Pons (tissue), 1 donor: ENCODE results near the gene SLCO4A1.

Source experiments
- DNase-seq: peaks from one replicate; pipeline ENCODE4 v3.0.0-alpha.2; 2016; ENCODE audit warnings: low spot score

The SLCO4A1 gene

DNA sequence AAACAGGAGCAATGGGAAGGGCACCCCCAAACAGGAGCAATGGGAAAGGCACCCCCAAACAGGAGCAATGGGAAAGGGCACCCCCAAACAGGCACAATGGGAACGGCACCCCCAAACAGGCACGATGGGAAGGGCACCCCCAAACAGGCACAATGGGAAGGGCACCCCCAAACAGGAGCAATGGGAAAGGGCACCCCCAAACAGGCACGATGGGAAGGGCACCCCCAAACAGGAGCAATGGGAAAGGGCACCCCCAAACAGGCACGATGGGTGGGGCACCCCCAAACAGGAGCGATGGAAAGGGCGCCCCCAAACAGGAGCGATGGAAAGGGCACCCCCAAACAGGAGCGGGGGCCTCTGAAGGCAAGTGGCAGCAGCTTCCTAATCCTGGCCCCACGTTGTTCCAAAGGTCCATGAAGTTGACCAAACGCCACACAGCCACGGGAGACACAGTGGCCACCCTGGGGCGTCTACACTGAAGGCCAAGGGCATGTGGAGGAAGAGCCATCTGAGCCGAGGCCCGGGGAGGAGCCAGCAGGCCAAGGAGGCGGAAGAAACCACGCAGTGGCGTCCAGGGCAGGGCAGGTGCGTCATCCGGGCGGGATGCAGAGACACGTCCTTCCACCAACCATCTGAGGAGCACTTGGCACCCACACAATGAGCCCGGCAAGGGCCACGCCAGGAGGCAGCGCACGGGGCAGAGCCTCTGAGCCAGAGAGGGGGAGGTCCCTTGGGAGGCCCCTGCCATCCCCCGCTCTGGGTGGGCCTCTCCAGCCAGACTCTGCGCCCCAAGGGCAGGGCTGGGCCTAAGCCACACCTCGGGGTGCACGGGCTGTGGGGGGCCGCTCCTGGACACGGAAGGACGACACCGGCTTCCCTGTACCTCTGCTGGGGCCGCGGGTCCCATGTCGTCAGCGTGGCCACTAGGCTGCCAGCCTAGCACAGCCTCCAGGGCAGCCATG, 44.8 kb downstream of the SLCO4A1 start:
- DNase-seq, result no peak

DNA sequence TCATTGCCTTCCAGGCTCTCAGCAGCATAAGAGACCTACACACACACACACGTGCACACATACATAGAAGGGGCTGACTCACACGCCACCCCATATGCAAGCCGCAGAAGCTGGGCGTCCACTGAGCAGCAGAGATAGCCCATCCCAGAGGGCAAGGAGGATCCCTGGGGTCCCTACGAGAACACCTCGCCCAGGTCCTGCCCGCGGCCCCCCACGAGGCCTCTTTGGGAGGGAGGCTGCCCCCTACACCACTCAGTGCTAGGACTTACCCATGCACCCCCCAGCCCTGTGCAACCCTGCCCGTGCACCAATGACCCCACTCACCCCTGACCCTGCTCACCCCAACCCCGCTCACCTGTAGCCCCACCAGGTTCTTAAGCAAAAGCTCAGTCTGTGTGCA, 45.8 kb downstream of the SLCO4A1 start:
- DNase-seq, result no peak

DNA sequence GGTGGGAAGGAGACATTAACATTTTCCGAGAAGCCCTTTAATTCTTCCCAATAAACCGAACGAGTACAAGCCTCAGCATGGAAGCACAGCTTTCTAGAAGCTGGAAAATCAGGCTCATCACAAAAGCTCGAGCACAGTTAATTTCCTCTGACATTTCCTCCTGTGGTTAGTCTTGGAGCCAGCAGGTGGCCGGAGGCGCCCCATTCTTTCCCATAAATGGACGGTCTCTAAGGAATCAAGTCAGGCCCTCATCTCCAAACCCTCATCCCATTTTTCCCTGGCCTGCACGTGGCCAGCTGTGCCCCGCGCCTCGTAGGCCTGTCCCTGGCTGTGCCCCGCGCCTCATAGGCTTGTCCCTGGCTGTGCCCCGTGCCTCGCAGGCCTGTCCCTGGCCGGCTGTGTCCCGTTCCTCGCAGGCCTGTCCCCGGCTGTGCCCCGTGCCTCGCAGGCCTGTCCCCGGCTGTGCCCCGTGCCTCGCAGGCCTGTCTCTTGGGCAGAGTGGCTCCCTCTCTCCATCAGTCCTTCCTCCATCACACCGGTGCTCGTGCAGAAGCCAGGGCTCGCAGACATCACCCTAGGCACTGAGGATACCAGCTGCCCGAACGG, 46.7 kb downstream of the SLCO4A1 start:
- DNase-seq, result no peak

DNA sequence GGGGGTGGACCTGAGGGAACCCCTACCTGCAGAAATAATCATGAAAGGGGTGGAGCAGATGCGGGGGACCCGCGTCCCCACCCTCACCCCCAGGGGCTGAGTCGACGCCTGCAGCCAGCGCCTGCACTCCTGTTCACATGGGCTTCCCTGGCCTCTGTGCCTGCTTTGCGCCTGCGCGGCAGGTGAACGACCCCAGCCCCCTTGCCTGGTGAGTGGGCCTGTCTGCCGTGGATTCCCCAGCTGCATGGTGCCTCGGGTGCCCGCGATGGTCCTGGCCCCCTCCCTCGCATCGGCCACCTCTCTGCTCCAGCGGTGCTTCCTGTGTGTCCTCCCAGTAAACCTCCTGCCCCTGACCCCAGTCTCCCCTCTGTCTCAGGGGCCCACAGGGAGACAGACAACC, 47.6 kb downstream of the SLCO4A1 start:
- DNase-seq, result no peak

DNA sequence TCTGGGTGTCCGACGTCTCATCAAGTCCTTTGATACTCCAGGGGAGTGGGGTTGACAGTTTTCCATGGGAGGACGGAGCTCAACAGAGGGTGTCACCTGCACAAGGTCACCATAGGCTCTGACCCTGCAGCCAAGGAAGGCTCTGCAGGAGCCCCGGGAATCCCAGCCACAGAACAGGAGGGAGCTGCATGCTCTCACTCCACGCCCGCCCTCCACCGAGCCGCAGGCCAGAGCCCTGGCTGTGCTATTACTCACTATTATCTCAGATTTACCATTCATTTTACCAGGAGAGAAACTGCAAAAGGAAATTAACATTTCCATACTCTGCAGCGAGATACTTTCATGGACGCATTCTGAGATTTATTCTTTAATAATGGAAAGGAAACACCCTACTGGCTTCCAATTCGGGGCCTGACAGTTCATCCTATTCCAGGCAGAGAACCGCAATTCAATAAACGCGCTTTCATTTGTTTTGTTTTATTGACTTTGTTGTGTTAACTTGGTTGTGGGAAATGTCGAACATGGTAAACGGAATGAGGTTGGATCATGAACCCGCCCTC, 48.0 kb downstream of the SLCO4A1 start:
- no peak for DNase-seq

DNA sequence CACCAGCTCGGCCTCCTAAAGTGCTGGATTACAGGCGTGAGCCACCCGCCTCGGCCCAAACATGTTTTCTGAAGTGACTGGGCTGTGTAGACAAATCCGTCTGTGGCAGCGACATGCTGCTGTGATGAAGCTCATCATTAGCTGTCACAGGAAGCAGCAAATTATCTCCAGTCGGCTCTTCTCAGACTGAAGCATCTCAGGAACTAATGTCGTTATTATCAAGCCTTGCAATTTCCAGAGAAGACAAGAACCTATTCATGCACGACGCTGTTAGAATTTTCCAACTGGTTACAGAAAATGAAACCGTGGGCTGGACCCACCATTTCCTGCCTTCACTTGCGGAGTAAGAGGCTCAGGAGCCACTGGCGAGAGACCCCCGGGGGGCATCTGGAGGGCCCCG, 49.2 kb downstream of the SLCO4A1 start:
- no peak for DNase-seq

DNA sequence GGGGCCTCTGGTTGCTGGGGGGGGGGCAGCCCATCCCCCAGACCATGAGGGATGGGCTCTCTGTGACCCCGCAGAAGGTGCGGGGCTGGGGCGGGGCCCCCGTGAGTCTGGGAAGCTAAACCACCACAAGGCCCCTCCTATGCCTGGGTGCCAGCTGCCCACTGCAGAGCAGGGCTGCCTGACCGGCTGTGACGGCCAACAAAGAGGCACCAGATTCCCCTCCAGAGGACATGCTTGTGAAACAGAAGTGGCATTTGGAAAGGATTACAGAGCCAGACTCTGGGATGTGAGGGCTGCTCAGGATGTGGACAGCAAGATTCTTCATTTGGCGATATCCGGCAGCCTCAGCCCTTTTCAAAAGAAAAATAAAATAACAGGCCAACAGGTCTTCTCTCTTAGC, 49.9 kb downstream of the SLCO4A1 start:
- DNase-seq, result peak; percentile 55

DNA sequence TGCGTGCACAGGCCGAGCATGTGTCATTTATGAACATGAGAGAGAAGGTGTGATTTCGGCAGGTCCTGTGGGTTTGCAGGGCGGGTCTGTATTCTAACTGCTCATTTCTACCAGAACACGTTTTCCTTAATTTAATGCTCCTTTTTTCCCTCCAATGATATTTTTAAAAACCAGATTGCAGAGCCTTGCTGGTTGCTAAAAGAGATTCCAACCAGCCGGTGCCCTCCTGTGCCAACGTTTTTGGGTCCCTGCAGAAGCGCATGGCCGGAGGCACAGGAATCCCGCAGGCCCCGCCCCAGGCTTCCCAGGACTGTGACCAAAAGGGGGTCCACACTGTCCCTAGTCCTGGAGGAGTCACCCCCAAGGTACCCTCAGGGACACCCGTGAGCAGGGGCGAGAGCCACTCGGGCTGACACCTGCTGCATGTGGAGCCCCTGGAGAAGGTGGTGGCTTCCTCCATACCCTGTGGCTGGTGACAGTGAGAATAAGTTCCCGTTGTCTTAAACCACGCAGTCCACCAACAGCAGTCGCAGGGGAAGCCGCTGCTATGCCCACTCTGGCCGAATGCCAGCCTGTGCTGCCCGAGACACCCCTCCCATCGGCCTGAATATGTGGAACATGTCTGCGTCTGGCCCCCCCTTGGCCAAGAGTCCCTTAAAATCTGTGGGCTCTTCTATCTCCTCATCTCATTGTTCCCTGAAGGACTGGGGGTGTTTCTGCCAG, 50.7 kb downstream of the SLCO4A1 start:
- DNase-seq, result no peak

DNA sequence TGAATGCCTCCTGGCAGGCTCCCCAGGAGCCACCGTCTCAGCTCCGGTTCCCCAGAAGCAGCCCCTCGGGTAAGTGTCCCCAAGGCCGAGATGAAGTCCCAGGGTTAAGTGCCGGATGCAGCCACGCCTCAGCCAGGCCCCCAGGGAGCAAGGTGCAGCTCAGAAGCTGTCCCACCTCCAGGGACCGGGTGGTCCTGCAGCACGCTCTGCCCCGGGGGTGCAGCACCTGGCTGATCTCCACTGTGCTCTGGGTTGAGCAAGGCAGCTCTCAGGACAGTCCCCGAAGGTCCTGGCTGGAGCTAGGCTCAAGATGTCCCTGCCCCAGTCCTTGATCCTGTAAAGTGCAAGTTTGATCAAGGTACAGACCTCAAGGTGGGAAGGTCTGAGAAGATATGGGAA, 51.2 kb downstream of the SLCO4A1 start:
- DNase-seq, result no peak

DNA sequence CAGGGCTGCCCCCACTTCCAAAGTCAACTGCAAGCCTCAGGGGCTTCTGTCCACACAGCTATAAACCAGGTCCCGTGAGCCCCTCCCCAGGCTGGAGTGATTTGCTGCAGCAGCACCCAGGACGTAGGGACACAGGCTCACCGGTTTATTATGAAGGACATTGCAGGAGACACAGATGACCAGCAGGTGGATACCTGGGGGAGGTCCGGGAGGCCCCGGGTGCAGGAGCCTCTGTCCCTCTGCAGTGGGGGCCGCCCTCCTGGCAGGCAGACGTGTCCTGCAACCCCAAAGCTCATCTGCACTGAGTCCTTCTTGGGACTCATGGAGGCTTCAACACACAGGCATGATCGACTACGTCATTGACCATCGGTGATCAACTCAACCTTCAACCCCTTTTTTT, 51.8 kb downstream of the SLCO4A1 start:
- no peak for DNase-seq

DNA sequence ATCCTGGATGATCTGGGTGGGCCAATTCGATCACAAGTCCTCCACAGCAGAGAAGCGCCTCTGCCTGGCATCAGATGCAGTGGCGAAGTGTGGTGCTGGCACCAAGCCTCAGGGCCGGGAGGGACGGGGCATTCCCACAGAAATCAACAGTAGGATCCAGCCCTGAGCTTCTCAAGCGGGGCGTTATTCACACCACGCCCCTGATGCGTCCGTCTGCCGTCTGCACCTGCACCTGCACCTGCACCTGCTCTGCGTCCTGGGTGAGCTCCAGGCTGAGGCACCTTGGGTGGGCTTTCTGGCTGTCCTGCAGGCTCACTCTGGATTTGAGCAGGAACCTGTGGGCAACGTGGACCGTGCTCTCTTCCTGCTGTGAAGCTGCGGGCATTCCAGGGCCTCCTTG, 52.6 kb downstream of the SLCO4A1 start:
- DNase-seq, result no peak

DNA sequence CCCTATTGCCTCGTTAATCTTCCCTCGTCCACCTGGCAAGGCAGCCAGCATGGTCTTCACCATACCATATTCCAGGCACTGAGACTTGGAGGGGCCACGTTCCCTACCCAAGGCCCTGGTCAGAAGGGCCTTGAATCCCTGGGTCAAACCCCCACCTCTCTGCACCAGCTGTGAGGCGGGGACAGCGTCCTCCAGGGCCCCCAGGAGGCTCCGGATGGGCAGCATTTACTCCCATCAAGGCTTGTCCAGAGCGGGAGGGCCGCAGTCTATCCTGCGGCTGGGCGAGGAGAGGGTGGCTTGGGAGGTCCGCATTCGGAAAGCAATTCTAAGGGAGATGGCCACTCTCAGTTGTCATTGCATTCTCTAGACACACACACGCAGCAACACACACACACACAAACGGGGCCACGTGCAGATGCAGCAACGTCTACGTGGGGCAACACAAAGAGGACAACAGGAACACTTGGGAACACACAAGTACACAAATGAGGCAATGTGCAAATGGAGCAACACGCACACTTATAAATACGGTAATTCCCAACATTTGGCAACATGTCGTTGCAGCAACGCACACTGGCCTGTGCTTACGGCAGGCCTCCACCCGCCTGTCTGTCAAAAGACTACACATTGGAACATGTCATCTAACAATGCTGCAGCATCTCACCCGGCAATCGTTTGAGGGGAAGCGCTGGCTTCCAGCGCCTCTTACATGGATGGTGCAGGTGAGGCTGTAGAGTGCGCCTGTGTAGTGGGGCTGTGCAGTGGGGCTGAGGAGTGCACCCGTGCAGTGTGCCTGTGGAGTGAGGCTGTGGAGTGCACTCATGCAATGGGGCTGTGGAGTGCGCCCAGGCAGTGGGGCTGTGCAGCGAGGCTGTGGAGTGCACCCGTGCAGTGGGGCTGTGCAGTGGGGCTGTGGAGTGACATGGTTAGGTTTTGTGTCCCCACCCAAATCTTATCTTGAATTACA, 53.4 kb downstream of the SLCO4A1 start:
- DNase-seq, result no peak

DNA sequence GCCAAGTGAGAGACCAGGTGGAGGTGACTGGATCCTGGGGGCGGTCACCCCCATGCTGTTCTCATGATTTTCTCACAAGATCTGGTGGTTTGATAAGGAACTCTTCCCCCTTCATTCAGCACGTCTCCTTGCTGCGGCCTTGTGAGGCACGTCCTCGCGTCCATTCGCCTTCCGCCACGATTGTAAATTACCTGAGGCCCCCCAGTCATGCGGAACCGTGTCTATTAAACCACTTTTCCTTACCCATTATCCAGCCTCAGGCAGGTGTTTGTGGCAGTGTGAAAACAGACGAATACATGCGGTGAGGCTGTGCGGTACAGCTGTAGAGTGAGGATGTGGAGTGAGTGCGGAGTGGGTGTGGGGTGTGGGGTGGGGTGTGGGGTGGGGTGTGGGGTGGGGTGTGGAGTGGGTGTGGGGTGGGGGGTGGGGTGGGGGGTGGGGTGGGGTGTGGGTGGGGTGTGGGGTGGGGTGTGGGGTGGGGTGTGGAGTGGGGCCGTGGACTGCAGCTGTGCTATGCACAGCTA, 54.2 kb downstream of the SLCO4A1 start:
- no peak for DNase-seq

DNA sequence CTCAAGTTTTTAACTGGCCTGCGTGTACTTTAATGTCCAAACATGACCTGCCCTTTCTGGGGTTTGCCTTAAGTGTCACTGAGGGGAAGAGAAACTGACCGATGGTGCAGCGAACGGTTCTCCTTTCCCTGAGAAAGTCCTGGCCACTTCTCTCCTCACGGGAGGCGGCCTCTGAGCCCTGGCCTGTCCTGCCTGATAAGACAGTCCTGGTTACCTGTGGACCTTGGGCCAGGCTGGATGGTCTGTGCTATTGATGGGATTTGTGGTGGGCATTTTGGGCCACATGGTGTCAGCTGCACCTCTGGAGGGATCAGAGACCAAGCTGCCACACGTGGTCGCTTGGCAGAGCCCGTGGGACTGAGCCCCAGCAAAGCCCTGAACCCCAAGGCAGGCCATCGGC, 54.7 kb downstream of the SLCO4A1 start:
- no peak for DNase-seq

DNA sequence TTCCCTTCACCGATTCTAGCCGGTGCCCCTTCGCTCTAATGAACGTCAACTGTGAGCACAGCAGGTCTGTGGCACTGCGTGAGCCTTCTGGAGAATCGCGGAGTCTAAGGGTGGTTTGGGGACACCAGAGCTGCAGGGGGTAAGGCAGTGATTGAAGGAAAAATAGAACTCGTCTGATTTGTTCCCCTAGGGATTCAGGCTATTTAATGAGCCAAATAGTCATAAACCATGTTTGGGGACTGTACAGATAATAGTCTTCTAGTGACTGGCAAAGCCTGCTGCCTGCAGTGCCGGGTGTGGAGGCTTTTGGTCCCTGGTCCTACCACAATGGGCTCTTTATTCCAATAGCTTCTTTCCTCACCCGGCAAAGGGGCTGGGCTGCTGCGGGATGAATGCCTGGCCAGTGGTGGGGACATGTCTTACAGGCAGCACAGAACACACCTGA, 55.2 kb downstream of the SLCO4A1 start:
- DNase-seq, result peak; percentile 95

DNA sequence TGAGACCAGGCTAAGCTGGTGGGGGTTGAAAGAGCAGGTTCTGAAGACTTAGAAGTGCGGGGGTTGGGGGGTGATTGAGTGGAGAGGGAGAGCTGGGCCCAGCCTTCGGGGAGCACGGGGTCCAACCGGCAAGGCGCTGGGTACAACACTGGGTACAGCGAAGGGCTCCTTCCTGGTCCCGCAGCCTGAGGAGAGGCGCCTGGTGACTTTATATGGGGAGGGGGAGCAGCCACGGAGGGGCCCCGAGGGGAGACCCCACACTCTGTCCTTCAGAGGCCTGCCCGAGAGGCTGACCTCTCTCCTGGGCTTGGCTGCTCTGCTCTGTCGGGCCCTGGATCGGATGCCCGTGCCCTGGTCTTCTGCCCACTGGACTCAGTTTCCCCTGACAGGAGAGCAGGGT, 55.9 kb downstream of the SLCO4A1 start:
- DNase-seq, result no peak

DNA sequence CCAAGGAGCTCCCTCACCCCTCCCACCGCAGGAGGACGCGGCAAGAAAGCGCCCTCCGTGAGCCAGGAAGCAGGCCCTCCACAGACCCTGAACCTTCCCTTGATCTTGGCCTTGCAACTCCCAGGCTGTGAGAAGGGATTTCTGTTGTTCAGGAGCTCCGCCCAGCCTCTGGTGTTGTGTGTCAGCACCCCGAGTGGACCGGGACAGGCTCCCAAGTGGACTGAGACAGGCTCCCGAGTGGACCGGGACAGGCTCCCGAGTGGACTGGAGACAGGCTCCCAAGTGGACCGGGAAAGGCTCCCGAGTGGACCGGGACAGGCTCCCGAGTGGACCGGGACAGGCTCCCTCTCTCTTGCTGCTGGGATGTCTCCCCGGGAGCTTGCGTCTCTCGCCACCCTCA, 57.0 kb downstream of the SLCO4A1 start:
- DNase-seq, result no peak

DNA sequence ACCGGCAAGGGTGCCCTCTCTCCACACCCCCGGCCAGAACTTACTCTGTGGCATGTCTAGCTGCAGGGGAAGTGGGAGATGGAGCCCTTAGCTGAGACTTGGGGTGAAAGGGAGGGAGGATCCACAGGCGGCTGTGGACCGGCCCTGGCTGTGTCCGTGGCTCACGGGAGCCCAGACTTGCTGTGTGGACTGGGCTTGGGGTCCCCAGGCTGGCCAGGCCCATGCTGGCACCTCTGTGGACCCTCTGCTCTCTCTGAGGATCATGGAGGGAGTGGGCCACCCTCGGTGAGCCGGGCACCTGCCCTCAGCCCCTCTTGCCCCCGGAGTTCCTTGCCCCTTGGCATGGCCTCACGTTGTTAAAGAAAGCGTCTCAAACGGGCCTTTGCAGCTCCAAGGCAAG, 57.4 kb downstream of the SLCO4A1 start:
- DNase-seq, result no peak

DNA sequence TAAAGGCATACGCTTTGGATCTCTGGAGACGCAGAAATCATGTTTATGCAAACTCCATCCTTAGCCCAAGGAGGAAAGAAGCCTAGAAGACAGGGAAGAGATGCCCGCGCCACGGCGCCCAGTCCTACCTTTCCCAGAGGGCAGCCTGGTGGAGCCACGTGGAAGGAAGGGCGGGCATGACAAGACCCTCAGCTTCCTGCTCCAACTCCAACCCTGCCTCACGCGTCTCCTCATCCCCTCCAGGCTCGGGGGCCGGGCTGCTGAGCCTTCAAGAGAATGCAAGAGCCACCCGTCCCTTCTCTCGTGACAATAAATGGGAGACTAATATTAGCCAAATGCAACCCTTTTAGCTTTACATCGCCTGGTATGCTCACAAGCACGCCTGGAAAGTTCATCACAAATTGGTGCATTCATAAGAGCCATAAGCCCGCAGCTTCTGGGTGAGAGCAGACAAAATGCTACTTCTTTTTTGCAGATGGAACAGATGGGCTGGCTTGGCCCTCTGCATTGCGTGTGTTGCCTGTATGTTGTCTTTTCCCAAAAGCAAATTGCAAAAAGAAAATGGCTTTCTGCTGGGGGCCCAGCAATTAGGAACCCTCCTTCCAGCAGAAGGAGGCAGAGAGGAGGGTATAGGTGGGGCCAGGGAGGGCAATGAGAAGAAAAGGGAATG, 58.1 kb downstream of the SLCO4A1 start:
- no peak for DNase-seq
